Measurements from ENCODE around the gene ST3GAL6.

ST3GAL6 gene

GRCh38 chr3:98745718-98746117 lies 17.4 kb upstream of the ST3GAL6 start:
- no peak for TF ChIP-seq CTCF (IDR thresholded peaks at IDR 0.05)

GRCh38 chr3:98746122-98746521 lies 17.0 kb upstream of the ST3GAL6 start:
- DNase-seq (ENCODE audit: low spot score): no peak
- Histone ChIP-seq H3K4me3 (no peak overlapping the region), H3K27ac (no peak overlapping the region)
- TF ChIP-seq CTCF (IDR thresholded peaks at IDR 0.05): no peak

More at GRCh38 chr3:98745718-98746117, 17.4 kb upstream of the ST3GAL6 start:
- DNase-seq (ENCODE audit: low spot score): no peak
- H3K4me3 ChIP-seq: no peak overlapping the region
- no peak overlapping the region for H3K27ac ChIP-seq

- TF ChIP-seq CTCF (IDR thresholded peaks at IDR 0.05): no peak
- no peak overlapping the region for H3K27ac ChIP-seq
- H3K4me3 ChIP-seq: no peak overlapping the region
- no peak for DNase-seq (ENCODE audit: low spot score)
Measured at GRCh38 chr3:98746882-98747281, 16.3 kb upstream of the ST3GAL6 start.

GRCh38 chr3:98750276-98750919 lies 12.7 kb upstream of the ST3GAL6 start:
- DNase-seq (ENCODE audit: low spot score): no peak
- H3K27ac ChIP-seq: no peak overlapping the region
- no peak overlapping the region for H3K4me3 ChIP-seq
- no peak for TF ChIP-seq CTCF (IDR thresholded peaks at IDR 0.05)

GRCh38 chr3:98754483-98754882 lies 8.7 kb upstream of the ST3GAL6 start:
- H3K27ac ChIP-seq: peak overlapping the region in 1 of 2 donors; percentile 20
- no peak for TF ChIP-seq CTCF (IDR thresholded peaks at IDR 0.05)

GRCh38 chr3:98755601-98756000 lies 7.5 kb upstream of the ST3GAL6 start:
- no peak for DNase-seq (ENCODE audit: low spot score)
- H3K4me3 ChIP-seq: no peak overlapping the region
- TF ChIP-seq CTCF (IDR thresholded peaks at IDR 0.05): no peak
- no peak overlapping the region for H3K27ac ChIP-seq

More at GRCh38 chr3:98754483-98754882, 8.7 kb upstream of the ST3GAL6 start:
- DNase-seq (ENCODE audit: low spot score): no peak
- no peak overlapping the region for H3K4me3 ChIP-seq

- DNase-seq (ENCODE audit: low spot score): no peak
- TF ChIP-seq CTCF (IDR thresholded peaks at IDR 0.05): no peak
- Histone ChIP-seq H3K4me3 (no peak overlapping the region), H3K27ac (no peak overlapping the region)
Measured at GRCh38 chr3:98759629-98760028, 3.5 kb upstream of the ST3GAL6 start.
